HepG2 (cell line): Measurements from ENCODE around the gene OGFR. TPM values are rescaled to one million over a fixed set of nuclear protein-coding genes. Genes with fewer than 3 reads are reported as not detected.

Experiments
- AHR ChIP-seq: IDR thresholded peaks from 2 replicates; pipeline ENCODE4 v1.6.1; 2018; ENCODE audit warnings: missing genetic modification reagents, missing compliant biosample characterization
- BHLHE40 ChIP-seq: IDR thresholded peaks from 2 replicates; pipeline ENCODE4 v1.6.1; 2011; ENCODE audit warnings: low read length, improper control_type of control experiment
- EZH2 ChIP-seq: conservative IDR thresholded peaks from 2 replicates; pipeline ENCODE4 v1.6.1; 2012; ENCODE audit warnings: mild to moderate bottlenecking, low read depth, low read length, moderate library complexity
- TCF12 ChIP-seq, 2 experiments: fragments of 450-650 bp in 1 of 2; sonication (generic) in 1 of 2; formaldehyde crosslinking in 1 of 2; IDR thresholded peaks; 2 replicates each; pipeline versions ENCODE4 v1.6.1 to v1.8.0; 2017 to 2022; ENCODE audit warnings: antibody characterized with exemption in 1 of 2, mild to moderate bottlenecking in 1 of 2, missing genetic modification reagents in 1 of 2, moderate library complexity in 1 of 2
- ZFP90 ChIP-seq: sonication (generic); formaldehyde crosslinking; IDR thresholded peaks from 2 replicates; pipeline ENCODE4 v1.8.0; 2022; ENCODE audit warnings: missing genetic modification reagents, mild to moderate bottlenecking, inconsistent platforms, borderline replicate concordance
- ZNF331 ChIP-seq: sonication (generic); formaldehyde crosslinking; IDR thresholded peaks from 2 replicates; pipeline ENCODE4 v1.4.0; 2020; ENCODE audit warnings: missing genetic modification reagents
- ZNF335 ChIP-seq: sonication (generic); formaldehyde crosslinking; IDR thresholded peaks from 2 replicates; pipeline ENCODE4 v1.4.0; 2020; ENCODE audit warnings: missing genetic modification reagents
- ZNF619 ChIP-seq: sonication (generic); formaldehyde crosslinking; IDR thresholded peaks from 2 replicates; pipeline ENCODE4 v1.4.0; 2020; ENCODE audit warnings: mild to moderate bottlenecking, missing genetic modification reagents
- ZNF670 ChIP-seq: sonication (generic); formaldehyde crosslinking; IDR thresholded peaks from 2 replicates; pipeline ENCODE4 v1.8.0; 2022; ENCODE audit warnings: mild to moderate bottlenecking, missing genetic modification reagents, borderline replicate concordance
- polyA plus RNA-seq, 8 experiments: library from polyadenylated mRNA; depleted of rRNA in 3 of 8; stranded (reverse) in 7 of 8; unstranded in 1 of 8; fragments of >200 nt; fragmentation: Illumina TruSeq in 4 of 8; extraction: Trizol in 4 of 8; gene quantifications; 2 replicates each; pipeline versions ENCODE4 v1.2.1 to v1.2.3, GENCODE V29; 2011 to 2016; ENCODE audit warnings: low read depth in 4 of 8, missing spikeins in 1 of 8, mixed read lengths in 1 of 8; ENCODE audit not compliant: insufficient read depth in 1 of 8
- total RNA-seq, 5 experiments: library from RNA; depleted of rRNA; stranded (reverse); fragments of >200 nt; fragmentation: Illumina TruSeq; extraction: Trizol; gene quantifications; 2 replicates each; pipeline ENCODE4 v1.2.3, GENCODE V29; 2016; ENCODE audit warnings: low read depth in 1 of 5
- TF ChIP-seq, protein P1 (sequence below): sonication (generic); formaldehyde crosslinking; IDR thresholded peaks from 2 replicates; pipeline ENCODE4 v1.5.1; 2020; ENCODE audit warnings: mild to moderate bottlenecking, missing genetic modification reagents, borderline replicate concordance
- TF ChIP-seq, protein P2 (sequence below): sonication (generic); formaldehyde crosslinking; IDR thresholded peaks from 2 replicates; pipeline ENCODE4 v1.5.0; 2020; ENCODE audit warnings: mild to moderate bottlenecking, missing genetic modification reagents, moderate library complexity
- TF ChIP-seq, protein P3 (sequence below): IDR thresholded peaks from 2 replicates; pipeline ENCODE4 v1.6.1; 2018; ENCODE audit warnings: missing genetic modification reagents, mild to moderate bottlenecking, missing compliant biosample characterization
- TF ChIP-seq, protein P4 (sequence below): sonication (generic); formaldehyde crosslinking; IDR thresholded peaks from 2 replicates; pipeline ENCODE4 v1.4.0; 2020; ENCODE audit warnings: missing genetic modification reagents, borderline replicate concordance
- TF ChIP-seq, protein P5 (sequence below): sonication (generic); formaldehyde crosslinking; IDR thresholded peaks from 2 replicates; pipeline ENCODE4 v1.5.0; 2020; ENCODE audit warnings: missing genetic modification reagents, mild to moderate bottlenecking, borderline replicate concordance

The OGFR gene
- total and polyA plus RNA-seq, 2 of the 13 experiments (the other 11 are each of a cell fraction or from before 2014, with no cell fraction given), result 47.7 to 81.8 TPM

DNA sequence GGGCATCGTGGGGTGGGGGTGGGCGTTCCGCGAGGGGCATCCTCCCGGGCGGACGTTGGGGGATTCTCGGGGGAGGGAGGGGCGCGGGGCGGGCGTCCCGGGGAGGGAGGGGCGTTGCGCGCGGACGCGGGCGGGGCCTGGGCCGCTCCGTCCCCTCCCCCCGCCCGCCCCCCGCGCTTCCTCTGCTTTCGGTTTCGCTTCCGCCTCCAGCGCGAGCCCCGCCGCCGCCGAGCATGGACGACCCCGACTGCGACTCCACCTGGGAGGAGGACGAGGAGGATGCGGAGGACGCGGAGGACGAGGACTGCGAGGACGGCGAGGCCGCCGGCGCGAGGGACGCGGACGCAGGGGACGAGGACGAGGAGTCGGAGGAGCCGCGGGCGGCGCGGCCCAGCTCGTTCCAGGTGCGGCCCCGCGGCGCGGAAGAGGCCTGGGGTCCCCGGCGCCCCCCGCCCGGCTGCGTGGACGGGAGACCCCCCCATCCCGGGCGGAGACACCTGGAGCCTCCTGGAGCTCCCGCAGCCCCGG, at the start of gene OGFR (continued):
- TF ChIP-seq, protein P1, sequence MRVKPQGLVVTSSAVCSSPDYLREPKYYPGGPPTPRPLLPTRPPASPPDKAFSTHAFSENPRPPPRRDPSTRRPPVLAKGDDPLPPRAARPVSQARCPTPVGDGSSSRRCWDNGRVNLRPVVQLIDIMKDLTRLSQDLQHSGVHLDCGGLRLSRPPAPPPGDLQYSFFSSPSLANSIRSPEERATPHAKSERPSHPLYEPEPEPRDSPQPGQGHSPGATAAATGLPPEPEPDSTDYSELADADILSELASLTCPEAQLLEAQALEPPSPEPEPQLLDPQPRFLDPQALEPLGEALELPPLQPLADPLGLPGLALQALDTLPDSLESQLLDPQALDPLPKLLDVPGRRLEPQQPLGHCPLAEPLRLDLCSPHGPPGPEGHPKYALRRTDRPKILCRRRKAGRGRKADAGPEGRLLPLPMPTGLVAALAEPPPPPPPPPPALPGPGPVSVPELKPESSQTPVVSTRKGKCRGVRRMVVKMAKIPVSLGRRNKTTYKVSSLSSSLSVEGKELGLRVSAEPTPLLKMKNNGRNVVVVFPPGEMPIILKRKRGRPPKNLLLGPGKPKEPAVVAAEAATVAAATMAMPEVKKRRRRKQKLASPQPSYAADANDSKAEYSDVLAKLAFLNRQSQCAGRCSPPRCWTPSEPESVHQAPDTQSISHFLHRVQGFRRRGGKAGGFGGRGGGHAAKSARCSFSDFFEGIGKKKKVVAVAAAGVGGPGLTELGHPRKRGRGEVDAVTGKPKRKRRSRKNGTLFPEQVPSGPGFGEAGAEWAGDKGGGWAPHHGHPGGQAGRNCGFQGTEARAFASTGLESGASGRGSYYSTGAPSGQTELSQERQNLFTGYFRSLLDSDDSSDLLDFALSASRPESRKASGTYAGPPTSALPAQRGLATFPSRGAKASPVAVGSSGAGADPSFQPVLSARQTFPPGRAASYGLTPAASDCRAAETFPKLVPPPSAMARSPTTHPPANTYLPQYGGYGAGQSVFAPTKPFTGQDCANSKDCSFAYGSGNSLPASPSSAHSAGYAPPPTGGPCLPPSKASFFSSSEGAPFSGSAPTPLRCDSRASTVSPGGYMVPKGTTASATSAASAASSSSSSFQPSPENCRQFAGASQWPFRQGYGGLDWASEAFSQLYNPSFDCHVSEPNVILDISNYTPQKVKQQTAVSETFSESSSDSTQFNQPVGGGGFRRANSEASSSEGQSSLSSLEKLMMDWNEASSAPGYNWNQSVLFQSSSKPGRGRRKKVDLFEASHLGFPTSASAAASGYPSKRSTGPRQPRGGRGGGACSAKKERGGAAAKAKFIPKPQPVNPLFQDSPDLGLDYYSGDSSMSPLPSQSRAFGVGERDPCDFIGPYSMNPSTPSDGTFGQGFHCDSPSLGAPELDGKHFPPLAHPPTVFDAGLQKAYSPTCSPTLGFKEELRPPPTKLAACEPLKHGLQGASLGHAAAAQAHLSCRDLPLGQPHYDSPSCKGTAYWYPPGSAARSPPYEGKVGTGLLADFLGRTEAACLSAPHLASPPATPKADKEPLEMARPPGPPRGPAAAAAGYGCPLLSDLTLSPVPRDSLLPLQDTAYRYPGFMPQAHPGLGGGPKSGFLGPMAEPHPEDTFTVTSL (CRISPR knock-in tag), result no peak
- TF ChIP-seq, protein P2, sequence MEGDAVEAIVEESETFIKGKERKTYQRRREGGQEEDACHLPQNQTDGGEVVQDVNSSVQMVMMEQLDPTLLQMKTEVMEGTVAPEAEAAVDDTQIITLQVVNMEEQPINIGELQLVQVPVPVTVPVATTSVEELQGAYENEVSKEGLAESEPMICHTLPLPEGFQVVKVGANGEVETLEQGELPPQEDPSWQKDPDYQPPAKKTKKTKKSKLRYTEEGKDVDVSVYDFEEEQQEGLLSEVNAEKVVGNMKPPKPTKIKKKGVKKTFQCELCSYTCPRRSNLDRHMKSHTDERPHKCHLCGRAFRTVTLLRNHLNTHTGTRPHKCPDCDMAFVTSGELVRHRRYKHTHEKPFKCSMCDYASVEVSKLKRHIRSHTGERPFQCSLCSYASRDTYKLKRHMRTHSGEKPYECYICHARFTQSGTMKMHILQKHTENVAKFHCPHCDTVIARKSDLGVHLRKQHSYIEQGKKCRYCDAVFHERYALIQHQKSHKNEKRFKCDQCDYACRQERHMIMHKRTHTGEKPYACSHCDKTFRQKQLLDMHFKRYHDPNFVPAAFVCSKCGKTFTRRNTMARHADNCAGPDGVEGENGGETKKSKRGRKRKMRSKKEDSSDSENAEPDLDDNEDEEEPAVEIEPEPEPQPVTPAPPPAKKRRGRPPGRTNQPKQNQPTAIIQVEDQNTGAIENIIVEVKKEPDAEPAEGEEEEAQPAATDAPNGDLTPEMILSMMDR, result 0 out of 2 replicates have a peak, but pooled peaks have one; percentile 6
- TF ChIP-seq EZH2 (no peak), AHR (CRISPR knock-in tag) (peak; percentile 43; the same call in 1 of the 2 replicates), BHLHE40 (no peak), ZNF335 (CRISPR knock-in tag) (no peak), ZFP90 (CRISPR knock-in tag) (no peak; the same call in 1 of the 2 replicates), ZNF670 (CRISPR knock-in tag) (no peak), TCF12 (IDR thresholded peaks at IDR 0.05) (no peak), TCF12 (CRISPR knock-in tag; IDR thresholded peaks at IDR 0.05) (0 out of 2 replicates have a peak, but pooled peaks have one; percentile 15), ZNF619 (CRISPR knock-in tag) (no peak), ZNF331 (CRISPR knock-in tag) (0 out of 2 replicates have a peak, but pooled peaks have one; percentile 42)
- TF ChIP-seq, protein P3, sequence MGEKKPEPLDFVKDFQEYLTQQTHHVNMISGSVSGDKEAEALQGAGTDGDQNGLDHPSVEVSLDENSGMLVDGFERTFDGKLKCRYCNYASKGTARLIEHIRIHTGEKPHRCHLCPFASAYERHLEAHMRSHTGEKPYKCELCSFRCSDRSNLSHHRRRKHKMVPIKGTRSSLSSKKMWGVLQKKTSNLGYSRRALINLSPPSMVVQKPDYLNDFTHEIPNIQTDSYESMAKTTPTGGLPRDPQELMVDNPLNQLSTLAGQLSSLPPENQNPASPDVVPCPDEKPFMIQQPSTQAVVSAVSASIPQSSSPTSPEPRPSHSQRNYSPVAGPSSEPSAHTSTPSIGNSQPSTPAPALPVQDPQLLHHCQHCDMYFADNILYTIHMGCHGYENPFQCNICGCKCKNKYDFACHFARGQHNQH (CRISPR knock-in tag), result no peak
- TF ChIP-seq, protein P4, sequence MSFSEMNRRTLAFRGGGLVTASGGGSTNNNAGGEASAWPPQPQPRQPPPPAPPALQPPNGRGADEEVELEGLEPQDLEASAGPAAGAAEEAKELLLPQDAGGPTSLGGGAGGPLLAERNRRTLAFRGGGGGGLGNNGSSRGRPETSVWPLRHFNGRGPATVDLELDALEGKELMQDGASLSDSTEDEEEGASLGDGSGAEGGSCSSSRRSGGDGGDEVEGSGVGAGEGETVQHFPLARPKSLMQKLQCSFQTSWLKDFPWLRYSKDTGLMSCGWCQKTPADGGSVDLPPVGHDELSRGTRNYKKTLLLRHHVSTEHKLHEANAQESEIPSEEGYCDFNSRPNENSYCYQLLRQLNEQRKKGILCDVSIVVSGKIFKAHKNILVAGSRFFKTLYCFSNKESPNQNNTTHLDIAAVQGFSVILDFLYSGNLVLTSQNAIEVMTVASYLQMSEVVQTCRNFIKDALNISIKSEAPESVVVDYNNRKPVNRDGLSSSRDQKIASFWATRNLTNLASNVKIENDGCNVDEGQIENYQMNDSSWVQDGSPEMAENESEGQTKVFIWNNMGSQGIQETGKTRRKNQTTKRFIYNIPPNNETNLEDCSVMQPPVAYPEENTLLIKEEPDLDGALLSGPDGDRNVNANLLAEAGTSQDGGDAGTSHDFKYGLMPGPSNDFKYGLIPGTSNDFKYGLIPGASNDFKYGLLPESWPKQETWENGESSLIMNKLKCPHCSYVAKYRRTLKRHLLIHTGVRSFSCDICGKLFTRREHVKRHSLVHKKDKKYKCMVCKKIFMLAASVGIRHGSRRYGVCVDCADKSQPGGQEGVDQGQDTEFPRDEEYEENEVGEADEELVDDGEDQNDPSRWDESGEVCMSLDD (CRISPR knock-in tag), result no peak
- TF ChIP-seq, protein P5, sequence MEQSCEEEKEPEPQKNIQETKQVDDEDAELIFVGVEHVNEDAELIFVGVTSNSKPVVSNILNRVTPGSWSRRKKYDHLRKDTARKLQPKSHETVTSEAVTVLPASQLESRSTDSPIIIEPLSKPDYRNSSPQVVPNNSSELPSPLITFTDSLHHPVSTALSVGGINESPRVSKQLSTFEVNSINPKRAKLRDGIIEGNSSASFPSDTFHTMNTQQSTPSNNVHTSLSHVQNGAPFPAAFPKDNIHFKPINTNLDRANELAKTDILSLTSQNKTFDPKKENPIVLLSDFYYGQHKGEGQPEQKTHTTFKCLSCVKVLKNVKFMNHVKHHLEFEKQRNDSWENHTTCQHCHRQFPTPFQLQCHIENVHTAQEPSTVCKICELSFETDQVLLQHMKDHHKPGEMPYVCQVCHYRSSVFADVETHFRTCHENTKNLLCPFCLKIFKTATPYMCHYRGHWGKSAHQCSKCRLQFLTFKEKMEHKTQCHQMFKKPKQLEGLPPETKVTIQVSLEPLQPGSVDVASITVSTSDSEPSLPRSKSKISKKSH (CRISPR knock-in tag), result no peak; the same call in 1 of the 2 replicates
